ENCODE results near the gene E4F1.
"Not testable (repeated sequence)": the region's sequence is repeated elsewhere in the genome, so short reads cannot be mapped to it uniquely, and the experiment has no call there.

Gene E4F1

GRCh38 chr16:2230376-2230775 is 7.0 kb downstream of the E4F1 start:
- DNase-seq (ENCODE audit: low read depth in 2 of 2): no peak

- no peak for DNase-seq (ENCODE audit: low read depth in 2 of 2)
Observed at GRCh38 chr16:2231016-2231931, 7.9 kb downstream of the E4F1 start.

- no peak for DNase-seq (ENCODE audit: low read depth in 2 of 2)
Observed at GRCh38 chr16:2232094-2232990, 9.0 kb downstream of the E4F1 start.

- no peak for DNase-seq (ENCODE audit: low read depth in 2 of 2)
Observed at GRCh38 chr16:2233046-2233775, 9.8 kb downstream of the E4F1 start.

GRCh38 chr16:2233872-2234812 is 10.8 kb downstream of the E4F1 start:
- DNase-seq (ENCODE audit: low read depth in 2 of 2): no peak

GRCh38 chr16:2234813-2235170 is 11.4 kb downstream of the E4F1 start:
- DNase-seq (ENCODE audit: low read depth in 2 of 2): no peak

- no peak for DNase-seq (ENCODE audit: low read depth in 2 of 2)
Observed at GRCh38 chr16:2235234-2235651, 11.9 kb downstream of the E4F1 start.

- DNase-seq (ENCODE audit: low read depth in 2 of 2): no peak
Observed at GRCh38 chr16:2235695-2236336, 12.4 kb downstream of the E4F1 start.

- no peak for DNase-seq (ENCODE audit: low read depth in 2 of 2)
Observed at GRCh38 chr16:2236337-2237101, 13.1 kb downstream of the E4F1 start, which contains the start of gene DNASE1L2. Gene DNASE1L2, plus strand, starts transcription at chr16:2236444. Its CDS starts 373 bp downstream, at chr16:2236817.

GRCh38 chr16:2237102-2237482 is 13.7 kb downstream of the E4F1 start:
- DNase-seq (ENCODE audit: low read depth in 2 of 2): no peak

GRCh38 chr16:2237493-2238149 is 14.2 kb downstream of the E4F1 start:
- no peak for DNase-seq (ENCODE audit: low read depth in 2 of 2)

GRCh38 chr16:2238150-2238837 is 14.9 kb downstream of the E4F1 start:
- no peak for DNase-seq (ENCODE audit: low read depth in 2 of 2)

GRCh38 chr16:2238838-2239675 is 15.7 kb downstream of the E4F1 start:
- no peak for DNase-seq (ENCODE audit: low read depth in 2 of 2)

GRCh38 chr16:2240331-2240730 is 16.9 kb downstream of the E4F1 start:
- not testable (repeated sequence) for DNase-seq (ENCODE audit: low read depth in 2 of 2)

- DNase-seq (ENCODE audit: low read depth in 2 of 2): no peak
Observed at GRCh38 chr16:2242598-2242997, 19.2 kb downstream of the E4F1 start.

GRCh38 chr16:2243031-2243528 is 19.7 kb downstream of the E4F1 start:
- DNase-seq (ENCODE audit: low read depth in 2 of 2): no peak

GRCh38 chr16:2243781-2244180 is 20.4 kb downstream of the E4F1 start:
- no peak for DNase-seq (ENCODE audit: low read depth in 2 of 2)

Measured in stimulated activated CD8-positive, alpha-beta memory T cell treated with anti-CD3 and anti-CD28 coated beads, Interleukin-15, amount 100 ng/mL, for 48 hours (primary cell).